DND-41 (cell line): ENCODE results near the gene PDE4D.

Experiments
- EZH2 ChIP-seq: IDR thresholded peaks from 3 replicates; pipeline ENCODE4 v1.6.1; 2012; ENCODE audit warnings: borderline replicate concordance, low read depth, mild to moderate bottlenecking, moderate library complexity, low read length, inconsistent platforms; ENCODE audit not compliant: severe bottlenecking
- TF ChIP-seq, protein P1 (sequence below): IDR thresholded peaks from 2 replicates; pipeline ENCODE4 v1.5.1; 2012; ENCODE audit warnings: borderline replicate concordance, low read length, moderate library complexity, mild to moderate bottlenecking; ENCODE audit not compliant: poor library complexity, severe bottlenecking; ENCODE audit errors: extremely low read depth

DNA sequence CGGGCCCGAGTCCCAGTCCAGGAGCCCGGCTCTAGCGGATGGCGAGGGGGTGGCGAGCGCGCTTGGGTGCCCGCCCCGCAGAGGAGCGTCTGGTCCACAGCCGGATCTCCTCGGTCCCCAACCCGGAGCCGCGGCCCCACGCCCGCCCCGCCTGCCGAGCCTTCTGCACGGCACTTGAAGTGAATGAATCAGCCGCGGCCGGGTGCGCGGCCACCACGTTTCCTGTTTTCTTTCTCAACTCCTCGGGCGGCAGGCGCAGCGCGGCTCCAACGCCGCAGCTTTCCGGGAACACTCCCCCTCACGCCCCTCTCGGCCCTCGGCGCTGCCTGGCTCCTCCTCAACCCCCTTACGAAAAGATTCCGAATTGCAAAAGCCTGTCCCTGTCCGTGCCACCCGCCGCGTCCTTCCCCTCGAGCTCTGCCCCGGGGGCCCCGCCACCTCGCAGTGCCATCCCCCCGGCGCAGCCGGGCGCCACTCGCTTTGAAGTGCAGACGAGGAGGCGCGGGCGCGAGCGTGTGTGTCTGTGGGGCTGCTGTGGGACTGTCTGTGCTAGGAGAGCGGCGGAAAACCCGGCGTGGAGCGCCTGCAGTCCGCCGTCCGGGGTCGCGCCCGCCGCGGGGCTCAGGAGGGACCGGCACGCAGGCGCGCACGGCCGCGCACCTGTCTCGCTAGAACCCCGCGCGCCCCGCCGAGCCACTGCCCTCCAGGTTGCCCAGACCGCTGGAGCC, 854.1 kb downstream of the PDE4D start:
- no peak for TF ChIP-seq EZH2
- TF ChIP-seq, protein P1, sequence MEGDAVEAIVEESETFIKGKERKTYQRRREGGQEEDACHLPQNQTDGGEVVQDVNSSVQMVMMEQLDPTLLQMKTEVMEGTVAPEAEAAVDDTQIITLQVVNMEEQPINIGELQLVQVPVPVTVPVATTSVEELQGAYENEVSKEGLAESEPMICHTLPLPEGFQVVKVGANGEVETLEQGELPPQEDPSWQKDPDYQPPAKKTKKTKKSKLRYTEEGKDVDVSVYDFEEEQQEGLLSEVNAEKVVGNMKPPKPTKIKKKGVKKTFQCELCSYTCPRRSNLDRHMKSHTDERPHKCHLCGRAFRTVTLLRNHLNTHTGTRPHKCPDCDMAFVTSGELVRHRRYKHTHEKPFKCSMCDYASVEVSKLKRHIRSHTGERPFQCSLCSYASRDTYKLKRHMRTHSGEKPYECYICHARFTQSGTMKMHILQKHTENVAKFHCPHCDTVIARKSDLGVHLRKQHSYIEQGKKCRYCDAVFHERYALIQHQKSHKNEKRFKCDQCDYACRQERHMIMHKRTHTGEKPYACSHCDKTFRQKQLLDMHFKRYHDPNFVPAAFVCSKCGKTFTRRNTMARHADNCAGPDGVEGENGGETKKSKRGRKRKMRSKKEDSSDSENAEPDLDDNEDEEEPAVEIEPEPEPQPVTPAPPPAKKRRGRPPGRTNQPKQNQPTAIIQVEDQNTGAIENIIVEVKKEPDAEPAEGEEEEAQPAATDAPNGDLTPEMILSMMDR: no peak
